ENCODE results near the gene SERTAD2.

DNA sequence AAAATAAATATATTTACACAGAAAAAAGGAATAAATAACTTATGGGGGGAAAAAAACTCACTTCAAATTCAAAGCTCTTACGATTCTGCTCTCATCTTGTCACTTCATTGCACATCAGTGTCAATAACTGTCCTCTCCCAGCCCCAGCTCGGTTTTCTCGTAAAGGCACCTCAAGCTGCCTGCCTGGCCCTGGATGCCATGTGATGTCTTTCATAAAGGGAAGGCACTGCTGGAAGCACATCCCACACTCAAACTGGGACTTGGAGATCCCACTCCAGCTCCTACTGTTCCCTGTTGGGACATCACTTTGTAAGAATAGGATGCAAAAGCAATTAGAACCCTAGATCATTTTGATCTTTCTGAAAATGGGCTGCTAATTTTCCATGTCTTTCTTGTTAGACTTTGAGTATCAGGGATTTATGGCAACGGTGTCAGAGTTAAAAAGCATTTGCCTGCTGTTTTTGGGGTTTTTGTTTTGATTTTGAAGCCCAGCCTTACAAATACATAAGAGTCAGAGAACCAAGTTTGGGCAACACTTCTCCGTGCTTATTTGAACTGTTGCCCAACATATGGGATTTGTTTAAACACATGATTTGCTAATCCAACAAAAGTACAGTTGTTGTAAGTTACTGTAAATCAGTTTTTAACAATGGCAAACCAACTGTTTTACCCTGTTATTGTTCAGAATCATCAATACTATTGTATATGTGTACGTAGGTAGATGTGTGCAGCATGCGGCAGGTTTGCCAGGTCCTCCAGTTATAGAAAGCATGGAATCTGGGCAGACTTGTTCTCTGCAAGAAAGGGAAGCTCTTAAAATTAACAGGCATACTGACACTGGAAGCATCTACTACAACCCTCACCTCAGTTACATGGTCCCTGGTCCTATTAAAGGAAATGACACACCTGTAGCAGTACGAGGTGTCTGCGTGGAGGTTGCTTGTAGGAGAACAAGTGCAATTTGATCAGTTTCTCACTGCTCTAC, 20.6 kb downstream of the SERTAD2 start:
- TF ChIP-seq, protein P1, sequence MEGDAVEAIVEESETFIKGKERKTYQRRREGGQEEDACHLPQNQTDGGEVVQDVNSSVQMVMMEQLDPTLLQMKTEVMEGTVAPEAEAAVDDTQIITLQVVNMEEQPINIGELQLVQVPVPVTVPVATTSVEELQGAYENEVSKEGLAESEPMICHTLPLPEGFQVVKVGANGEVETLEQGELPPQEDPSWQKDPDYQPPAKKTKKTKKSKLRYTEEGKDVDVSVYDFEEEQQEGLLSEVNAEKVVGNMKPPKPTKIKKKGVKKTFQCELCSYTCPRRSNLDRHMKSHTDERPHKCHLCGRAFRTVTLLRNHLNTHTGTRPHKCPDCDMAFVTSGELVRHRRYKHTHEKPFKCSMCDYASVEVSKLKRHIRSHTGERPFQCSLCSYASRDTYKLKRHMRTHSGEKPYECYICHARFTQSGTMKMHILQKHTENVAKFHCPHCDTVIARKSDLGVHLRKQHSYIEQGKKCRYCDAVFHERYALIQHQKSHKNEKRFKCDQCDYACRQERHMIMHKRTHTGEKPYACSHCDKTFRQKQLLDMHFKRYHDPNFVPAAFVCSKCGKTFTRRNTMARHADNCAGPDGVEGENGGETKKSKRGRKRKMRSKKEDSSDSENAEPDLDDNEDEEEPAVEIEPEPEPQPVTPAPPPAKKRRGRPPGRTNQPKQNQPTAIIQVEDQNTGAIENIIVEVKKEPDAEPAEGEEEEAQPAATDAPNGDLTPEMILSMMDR (IDR thresholded peaks at IDR 0.05): no peak
- TF ChIP-seq EP300 (IDR thresholded peaks at IDR 0.05) (no peak), POLR2A (IDR thresholded peaks at IDR 0.05) (no peak)
